ENCODE measurements around the gene NOD2. TPM values are rescaled to one million over a fixed set of nuclear protein-coding genes. Genes with fewer than 3 reads are reported as not detected.

Gene NOD2
- total RNA-seq, 4 donors from 2014 or later = 1.7 to 4.1 TPM; not detected in 2

DNA sequence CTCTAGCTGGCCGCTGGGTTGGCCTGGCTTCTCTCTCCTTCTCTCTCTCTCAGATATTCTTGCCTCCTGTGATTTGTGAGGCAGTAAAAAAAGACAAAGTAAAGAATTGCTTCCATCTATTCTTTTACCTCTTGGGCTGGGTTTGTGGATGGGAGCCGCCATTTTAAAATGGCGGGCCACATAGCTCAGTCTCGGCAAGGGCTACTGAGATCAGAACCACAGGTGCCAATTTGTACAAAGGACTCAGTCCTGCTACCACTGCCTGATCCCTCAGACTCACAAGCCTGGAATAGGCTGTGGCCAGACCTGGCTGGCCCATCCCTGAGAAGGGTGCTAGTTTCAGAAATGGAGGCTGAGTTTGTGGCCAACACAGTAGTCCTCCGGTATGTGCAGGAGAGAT, 24.1 kb downstream of the NOD2 start:
- Histone ChIP-seq H3K27me3 (no peaks in the 10 kb centered on the region), H3K36me3 (no peaks in the 10 kb centered on the region), H3K4me1 (peaks cover 0 to 3% (median 0%) of the 10 kb centered on the region in 4 donors), H3K27ac (no peak overlapping the region), H3K9me3 (no peaks in the 10 kb centered on the region), H3K4me3 (no peak overlapping the region)
- TF ChIP-seq POLR2A (IDR thresholded peaks at IDR 0.05) = no peak
- TF ChIP-seq, protein P1, sequence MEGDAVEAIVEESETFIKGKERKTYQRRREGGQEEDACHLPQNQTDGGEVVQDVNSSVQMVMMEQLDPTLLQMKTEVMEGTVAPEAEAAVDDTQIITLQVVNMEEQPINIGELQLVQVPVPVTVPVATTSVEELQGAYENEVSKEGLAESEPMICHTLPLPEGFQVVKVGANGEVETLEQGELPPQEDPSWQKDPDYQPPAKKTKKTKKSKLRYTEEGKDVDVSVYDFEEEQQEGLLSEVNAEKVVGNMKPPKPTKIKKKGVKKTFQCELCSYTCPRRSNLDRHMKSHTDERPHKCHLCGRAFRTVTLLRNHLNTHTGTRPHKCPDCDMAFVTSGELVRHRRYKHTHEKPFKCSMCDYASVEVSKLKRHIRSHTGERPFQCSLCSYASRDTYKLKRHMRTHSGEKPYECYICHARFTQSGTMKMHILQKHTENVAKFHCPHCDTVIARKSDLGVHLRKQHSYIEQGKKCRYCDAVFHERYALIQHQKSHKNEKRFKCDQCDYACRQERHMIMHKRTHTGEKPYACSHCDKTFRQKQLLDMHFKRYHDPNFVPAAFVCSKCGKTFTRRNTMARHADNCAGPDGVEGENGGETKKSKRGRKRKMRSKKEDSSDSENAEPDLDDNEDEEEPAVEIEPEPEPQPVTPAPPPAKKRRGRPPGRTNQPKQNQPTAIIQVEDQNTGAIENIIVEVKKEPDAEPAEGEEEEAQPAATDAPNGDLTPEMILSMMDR (IDR thresholded peaks at IDR 0.05) = no peak
- DNase-seq = no peak

DNA sequence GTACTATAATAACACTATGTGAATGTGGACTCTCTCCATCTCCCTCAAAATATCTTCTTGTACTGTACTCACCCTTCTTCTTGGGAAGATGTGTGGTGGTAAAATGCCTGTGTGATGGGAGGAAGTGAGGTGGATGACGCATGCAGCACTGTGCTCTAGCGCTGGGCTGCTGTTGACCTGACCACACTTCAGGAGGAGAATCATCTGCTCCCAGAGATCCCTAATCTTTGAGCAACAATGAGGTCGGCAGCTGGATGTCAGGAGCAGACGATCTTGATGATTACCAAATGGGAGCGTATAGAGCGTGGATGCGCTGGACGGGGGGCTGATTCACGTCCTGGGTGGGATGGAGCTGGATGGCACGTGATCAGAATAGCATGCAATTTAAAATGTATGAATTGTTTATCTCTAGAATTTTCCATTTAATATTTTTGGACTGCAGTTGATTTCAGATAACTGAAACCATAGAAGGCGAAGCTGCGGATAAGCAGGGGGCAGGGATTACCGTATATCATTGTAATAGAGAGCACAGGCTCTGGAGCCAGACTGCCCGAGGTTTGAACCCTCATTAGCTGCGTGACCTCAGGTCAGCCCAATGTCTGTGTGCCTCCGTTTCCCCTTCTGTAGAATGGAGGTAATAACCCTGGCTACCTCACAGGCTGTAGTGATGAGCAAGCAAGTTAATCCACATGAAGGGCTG, 24.8 kb downstream of the NOD2 start:
- H3K9me3 ChIP-seq = no peaks in the 10 kb centered on the region
- H3K27ac ChIP-seq = no peak overlapping the region
- no peak for DNase-seq
- no peaks in the 10 kb centered on the region for H3K27me3 ChIP-seq
- TF ChIP-seq, protein P1 (IDR thresholded peaks at IDR 0.05) = no peak
- no peak for TF ChIP-seq POLR2A (IDR thresholded peaks at IDR 0.05)
- H3K36me3 ChIP-seq = no peaks in the 10 kb centered on the region
- H3K4me3 ChIP-seq = no peak overlapping the region
- peaks cover 0 to 3% (median 0%) of the 10 kb centered on the region in 4 donors for H3K4me1 ChIP-seq

DNA sequence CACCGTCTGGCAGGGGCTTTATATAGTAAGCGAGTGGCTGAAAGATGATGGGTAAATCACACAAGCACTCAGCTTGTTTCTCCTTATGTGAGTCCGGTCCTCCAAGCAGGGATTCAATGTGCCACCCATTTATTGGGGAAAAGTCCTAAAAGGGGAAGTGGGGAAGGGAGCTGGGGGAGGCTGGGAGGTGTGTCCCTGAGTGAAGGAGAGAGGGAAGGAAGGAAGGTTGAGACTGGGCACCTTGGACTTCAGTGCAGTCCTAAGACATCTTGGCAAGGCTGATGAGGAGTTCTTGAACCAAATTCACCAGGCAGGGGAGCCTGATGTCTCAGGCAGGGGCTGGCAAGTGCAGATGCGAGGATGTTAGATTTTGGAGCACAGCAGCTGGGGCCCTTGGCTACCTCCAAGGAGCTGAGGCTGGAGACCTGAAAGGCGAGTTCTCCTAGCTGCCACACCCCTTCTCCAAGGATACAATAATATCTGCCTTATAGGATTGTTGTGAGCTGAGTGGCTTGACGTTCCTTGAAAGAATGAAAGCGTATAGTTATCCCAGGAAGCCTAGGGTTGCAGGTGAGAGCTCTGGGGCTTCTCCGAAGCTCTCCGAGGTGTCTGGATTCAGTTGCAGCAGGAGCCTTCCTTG, 25.5 kb downstream of the NOD2 start:
- Histone ChIP-seq H3K27ac (no peak overlapping the region), H3K4me3 (no peak overlapping the region), H3K4me1 (peaks cover 0 to 3% (median 0%) of the 10 kb centered on the region in 4 donors), H3K9me3 (no peaks in the 10 kb centered on the region), H3K27me3 (no peaks in the 10 kb centered on the region), H3K36me3 (no peaks in the 10 kb centered on the region)
- no peak for DNase-seq
- TF ChIP-seq POLR2A (IDR thresholded peaks at IDR 0.05) = no peak
- TF ChIP-seq, protein P1 (IDR thresholded peaks at IDR 0.05) = no peak

DNA sequence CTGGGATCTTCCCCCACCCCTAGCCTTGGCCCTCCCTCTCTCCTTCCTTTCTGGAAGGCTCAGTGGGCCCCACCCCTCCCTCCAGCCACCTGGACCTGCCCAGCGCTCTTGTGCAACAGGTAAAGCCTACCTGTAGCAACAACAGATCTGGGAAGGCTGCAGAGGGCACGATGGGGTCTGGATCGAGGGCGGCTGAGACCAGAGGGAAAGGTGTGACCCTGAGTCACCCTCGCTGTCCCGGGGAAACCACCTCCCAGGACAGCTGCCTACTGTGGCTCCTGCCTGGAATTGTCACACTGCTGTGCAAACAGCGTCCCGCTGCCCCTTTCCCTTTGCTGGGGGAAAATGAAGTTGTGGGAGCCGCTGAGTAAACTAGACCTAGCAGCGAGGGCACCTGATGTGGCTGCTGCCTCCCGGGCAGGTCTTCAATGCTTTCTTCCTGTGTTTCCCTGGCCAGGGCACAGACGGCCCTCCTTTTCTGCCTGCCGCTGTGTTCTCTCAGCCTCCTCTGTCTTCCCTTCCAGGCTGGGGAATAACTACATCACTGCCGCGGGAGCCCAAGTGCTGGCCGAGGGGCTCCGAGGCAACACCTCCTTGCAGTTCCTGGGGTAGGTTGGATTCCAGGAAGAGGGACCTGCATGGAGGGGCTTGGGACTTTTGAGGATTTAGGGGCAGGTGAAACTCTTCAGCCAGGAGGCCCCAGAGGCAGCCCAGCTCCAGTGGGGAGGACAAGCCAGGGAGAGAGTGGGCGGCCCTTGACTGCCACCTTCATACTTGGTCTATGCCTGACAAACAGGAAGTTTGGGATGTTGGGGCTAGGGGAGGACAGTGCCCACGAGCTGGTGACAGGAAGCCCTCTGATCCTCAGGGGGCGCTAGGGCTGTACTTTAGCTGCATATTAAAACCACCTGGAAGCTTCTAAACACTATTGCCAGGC, 26.3 kb downstream of the NOD2 start:
- Histone ChIP-seq H3K27me3 (no peaks in the 10 kb centered on the region), H3K36me3 (no peaks in the 10 kb centered on the region), H3K4me3 (peak overlapping the region in 1 of 4 donors; percentile 15), H3K27ac (no peak overlapping the region), H3K9me3 (peaks cover 0 to 4% (median 0%) of the 10 kb centered on the region in 4 donors), H3K4me1 (peaks cover 0 to 3% (median 0%) of the 10 kb centered on the region in 4 donors)
- TF ChIP-seq, protein P1 (IDR thresholded peaks at IDR 0.05) = no peak
- no peak for TF ChIP-seq POLR2A (IDR thresholded peaks at IDR 0.05)
- no peak for DNase-seq

DNA sequence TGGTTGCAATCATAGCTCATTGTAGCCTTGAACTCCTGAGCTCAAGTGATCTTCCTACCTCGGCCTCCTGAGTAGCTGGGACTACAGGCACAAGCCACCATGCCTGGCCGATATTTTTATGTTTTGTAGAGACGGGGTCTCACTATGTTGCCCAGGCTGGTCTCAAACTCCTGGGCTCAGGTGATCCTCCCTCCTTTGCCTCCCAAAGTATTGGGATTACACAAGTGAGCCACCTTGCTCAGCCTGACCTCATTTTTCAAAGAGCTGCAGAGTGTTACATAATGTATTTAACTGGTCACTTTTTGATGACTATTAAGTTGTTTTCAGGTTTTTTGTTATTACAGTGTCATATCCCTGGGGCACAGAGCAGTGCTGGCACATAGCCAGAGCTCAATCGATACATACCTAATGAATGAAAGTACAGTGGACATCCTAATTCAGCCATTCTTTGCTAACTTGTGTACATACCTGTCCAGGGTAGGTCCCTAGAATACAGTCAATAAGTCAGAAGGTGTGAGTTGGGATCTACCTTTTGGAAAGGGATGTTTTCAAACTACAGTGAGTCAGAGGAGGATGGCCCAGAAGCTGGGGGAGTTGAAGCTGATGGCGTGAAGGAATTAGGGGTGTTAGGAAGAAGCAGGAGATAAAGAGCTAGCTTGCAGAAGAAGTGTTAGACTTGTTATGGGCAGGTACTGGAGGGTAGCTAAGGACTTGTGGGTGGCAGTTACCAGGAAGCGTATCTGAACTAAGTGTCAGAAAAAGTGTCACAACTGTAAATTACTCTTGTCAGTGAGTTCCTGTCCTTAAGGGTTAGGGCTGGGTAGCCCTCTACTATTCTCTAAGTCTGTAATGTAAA, 28.4 kb downstream of the NOD2 start:
- no peak for TF ChIP-seq POLR2A (IDR thresholded peaks at IDR 0.05)
- TF ChIP-seq, protein P1 (IDR thresholded peaks at IDR 0.05) = no peak
- H3K27ac ChIP-seq = no peak overlapping the region

More for the DNA sequence above, 28.4 kb downstream of the NOD2 start:
- H3K9me3 ChIP-seq = peaks cover 0 to 4% (median 0%) of the 10 kb centered on the region in 4 donors
- H3K27me3 ChIP-seq = no peaks in the 10 kb centered on the region
- DNase-seq = no peak
- H3K4me3 ChIP-seq = no peak overlapping the region
- no peaks in the 10 kb centered on the region for H3K36me3 ChIP-seq
- peaks cover 0 to 3% (median 0%) of the 10 kb centered on the region in 4 donors for H3K4me1 ChIP-seq
